Stimulated activated CD8-positive, alpha-beta memory T cell treated with anti-CD3 and anti-CD28 coated beads, Interleukin-4, amount 100 ng/mL, for 1 hour (primary cell): Measurements from ENCODE around the gene DTD1.
"Not testable (repeated sequence)": the region's sequence is repeated elsewhere in the genome, so short reads cannot be mapped to it uniquely, and the experiment has no call there.

Experiments
- DNase-seq, 2 donors: peaks; one replicate each; pipeline ENCODE4 v3.0.0-alpha.2; 2020; ENCODE audit warnings: low read depth in 2 of 2, low spot score in 1 of 2

The DTD1 gene

DNA sequence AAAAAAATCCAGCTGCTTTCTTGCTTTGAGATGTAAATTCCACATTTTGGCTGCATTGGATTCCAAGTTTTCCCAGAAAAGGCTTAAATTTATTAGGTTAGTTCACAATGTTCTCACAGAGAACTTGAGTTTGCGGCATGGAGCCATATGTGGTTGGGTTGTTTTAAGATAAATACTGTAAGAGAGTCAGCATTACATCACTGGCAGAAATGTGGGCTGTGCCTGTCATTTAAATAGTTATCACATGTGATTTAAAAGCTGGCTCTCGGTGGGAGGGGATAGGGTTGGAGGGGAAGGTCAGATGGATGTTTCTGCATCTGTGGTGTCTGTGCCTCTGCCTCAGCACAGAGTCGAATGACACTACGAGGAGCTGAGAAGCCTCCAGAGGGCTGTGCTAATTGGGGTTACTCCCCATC is 151.9 kb downstream of the DTD1 start:
- DNase-seq = no peak

GRCh38 chr20:18740726-18741125 is 152.9 kb downstream of the DTD1 start:
- no peak for DNase-seq

GRCh38 chr20:18742841-18743240 is 155.0 kb downstream of the DTD1 start:
- no peak for DNase-seq

DNA sequence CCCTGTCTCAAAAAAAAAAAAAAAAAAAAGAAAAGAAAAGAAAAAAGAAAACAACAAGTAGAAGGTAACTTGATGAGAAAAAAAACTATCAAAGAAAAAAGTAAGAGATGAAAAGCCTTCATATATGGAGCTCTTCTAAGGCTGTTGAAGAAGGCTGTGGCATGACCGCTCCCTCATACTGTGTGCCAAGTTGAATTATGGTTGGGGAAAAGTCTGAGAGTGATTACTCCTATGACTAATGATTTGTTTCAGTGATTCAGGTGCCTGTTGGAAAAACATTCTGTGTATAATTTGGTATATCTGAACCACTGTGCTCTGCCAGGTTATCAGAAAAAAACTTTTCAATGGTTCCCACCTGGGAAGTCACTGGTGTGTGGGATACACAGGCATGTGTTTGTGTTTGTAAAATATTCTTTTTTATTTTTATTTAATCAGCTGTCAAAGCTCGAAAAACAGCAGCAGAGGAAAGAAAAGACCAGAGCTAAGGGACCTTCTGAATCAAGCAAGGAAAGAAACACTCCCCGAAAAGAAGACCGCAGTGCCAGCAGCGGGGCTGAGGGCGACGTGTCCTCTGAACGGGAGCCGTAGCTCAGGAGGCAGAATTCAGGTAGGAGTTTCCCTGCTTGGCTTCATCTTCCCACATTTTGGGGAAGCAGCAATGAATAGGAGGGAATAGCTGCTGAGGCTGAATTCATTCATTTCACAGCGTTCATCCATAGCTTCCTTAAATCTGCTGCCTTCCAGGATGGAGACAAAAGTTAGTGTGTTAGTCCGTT is 156.0 kb downstream of the DTD1 start:
- DNase-seq = no peak

DNA sequence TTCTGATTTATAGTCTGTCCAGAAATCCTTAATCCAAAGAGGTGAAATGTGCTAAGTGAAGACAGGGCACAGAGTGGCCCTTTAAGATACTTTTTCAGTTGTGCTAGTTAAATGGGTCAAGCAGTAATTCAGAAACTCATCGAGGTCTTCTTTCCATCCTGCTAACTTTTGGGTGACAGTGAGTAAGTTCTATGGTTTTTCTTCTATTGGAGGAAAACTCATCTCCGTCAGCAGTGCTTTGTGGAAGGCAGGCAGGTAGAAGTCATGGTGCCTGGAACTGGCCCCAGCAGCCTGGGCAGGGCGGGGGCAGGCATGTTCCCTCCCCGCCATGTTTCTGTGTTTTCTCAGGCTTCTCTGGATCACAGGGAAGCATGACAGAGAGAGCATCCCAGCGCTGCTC is 159.2 kb downstream of the DTD1 start:
- no peak for DNase-seq

- DNase-seq = no peak
Measured at GRCh38 chr20:18748987-18749386, 161.1 kb downstream of the DTD1 start.

DNA sequence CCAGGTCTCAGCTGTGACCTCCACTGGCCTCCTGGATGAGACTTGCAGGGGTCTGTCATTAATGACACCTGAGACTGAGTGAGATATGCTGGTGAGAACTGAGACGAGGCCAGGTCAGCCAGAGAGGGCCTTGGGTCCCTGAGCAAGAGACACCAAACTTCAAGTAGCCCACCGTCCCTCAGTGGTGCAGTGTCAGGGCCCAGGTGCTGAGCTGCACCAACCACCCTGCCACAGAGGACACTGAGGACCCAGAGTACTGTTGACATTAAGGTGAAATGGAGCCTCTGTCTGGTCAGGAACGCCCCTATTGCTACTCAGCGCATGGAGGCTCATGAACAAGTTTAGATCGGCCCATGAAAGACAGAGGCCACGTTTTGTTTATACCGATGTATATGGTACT is 161.7 kb downstream of the DTD1 start:
- no peak for DNase-seq

- DNase-seq = no peak
Measured at GRCh38 chr20:18750735-18751134, 162.9 kb downstream of the DTD1 start.

GRCh38 chr20:18754030-18754652 is 166.3 kb downstream of the DTD1 start:
- DNase-seq = no peak

- no peak for DNase-seq
Measured at GRCh38 chr20:18754653-18755045, 166.8 kb downstream of the DTD1 start.

- not testable (repeated sequence) for DNase-seq
Measured at GRCh38 chr20:18760852-18761251, 173.0 kb downstream of the DTD1 start.

GRCh38 chr20:18767676-18768075 is 179.8 kb downstream of the DTD1 start:
- no peak for DNase-seq

DNA sequence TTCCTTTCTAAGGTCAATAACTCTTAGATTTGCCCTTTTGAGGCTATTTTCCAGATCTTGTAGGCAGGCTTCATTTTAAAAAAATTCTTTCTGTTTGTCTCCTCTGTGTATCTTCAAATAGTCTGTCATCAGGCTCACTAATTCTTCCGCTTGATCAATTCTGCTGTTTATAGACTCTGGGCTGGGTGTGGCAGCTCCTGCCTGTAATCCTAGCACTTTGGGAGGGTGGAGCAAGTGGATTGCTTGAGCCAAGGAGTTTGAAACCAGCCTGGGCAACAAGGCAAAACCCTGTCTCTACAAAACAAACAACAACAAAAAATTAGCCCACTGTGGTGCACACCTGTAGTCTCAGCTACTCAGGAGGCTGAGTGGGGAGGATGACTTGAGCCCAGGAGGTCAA is 185.7 kb downstream of the DTD1 start:
- no peak for DNase-seq

GRCh38 chr20:18774207-18774606 is 186.4 kb downstream of the DTD1 start:
- DNase-seq = no peak

DNA sequence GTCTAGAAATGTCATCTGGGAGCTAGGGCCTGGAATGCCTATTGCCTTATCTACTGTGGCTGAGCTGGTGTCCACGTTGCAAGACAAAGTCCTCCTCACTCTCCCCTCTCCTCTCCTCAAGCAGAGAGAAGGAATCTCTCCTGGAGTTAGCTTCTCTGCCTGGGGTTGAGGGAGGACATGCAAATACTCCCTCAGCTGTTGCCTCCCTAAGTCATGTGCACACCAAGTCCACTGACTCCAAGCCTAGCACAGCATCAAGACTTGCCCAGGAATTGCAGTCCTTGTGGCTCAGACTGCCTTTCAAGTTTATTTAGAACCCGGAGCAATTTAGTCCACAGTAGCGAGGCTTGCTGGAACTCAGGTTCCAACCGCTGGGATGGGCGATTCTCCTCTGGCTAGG is 187.8 kb downstream of the DTD1 start:
- no peak for DNase-seq

- DNase-seq = no peak
Measured at GRCh38 chr20:18778690-18779392, 191.0 kb downstream of the DTD1 start.

GRCh38 chr20:18780385-18781130 is 192.7 kb downstream of the DTD1 start:
- DNase-seq = no peak

GRCh38 chr20:18781509-18781908 is 193.7 kb downstream of the DTD1 start:
- DNase-seq = no peak

DNA sequence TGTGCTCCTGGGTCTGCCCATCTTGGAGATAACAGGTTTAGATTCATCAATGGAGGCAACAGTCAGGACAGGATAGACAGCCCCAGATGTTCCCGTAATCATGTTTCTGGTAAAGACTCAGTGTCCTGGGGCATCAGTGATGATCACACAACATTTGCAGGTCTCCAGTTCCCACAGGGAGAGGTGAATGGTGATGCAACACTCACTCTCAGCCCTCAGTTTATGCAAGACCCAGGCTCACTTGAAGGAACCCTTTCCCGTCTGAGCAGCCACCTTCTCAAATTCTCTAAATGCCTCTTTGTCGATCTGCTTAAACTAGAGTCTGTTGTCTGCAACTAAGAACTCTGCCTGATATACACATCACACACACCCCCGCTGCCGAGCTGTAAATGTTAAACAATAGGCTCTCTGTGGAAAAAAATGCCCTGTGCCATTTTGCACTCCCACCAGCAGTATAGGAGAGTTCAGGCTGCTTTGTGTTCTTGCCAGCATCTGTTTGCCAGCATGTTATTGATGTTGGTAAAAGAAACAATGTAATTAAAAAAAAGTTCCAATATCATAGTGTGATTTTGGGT is 195.6 kb downstream of the DTD1 start:
- DNase-seq = no peak

- DNase-seq = not testable (repeated sequence)
Measured at GRCh38 chr20:18787046-18787445, 199.2 kb downstream of the DTD1 start.

- DNase-seq = no peak
Measured at GRCh38 chr20:18788021-18788420, 200.2 kb downstream of the DTD1 start.
